ENCODE measurements around the gene TJAP1.

DNA sequence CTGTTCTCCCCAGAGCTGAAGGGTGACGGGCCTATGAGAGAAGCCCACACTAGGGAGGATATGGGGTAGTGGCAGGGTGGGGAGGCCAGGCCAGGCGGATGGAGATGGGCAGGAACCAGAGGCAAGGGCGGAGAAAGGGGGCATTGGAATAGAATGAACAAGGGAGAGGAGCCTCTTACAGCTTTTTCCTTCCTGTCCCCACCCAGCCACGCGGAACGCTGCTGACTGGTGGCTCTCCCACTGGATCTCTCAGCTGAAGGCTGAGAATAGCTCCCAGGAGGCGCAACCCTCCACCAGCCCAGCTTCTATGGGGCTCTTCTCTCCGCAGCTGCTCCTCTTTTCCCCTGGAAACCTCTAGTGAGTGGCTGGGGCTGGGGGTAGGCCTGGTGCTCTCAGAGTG lies 32.8 kb upstream of the TJAP1 start:
- TF ChIP-seq POLR2A (IDR thresholded peaks at IDR 0.05; ENCODE audit: low read depth, low read length), result no peak
- TF ChIP-seq, protein P1, sequence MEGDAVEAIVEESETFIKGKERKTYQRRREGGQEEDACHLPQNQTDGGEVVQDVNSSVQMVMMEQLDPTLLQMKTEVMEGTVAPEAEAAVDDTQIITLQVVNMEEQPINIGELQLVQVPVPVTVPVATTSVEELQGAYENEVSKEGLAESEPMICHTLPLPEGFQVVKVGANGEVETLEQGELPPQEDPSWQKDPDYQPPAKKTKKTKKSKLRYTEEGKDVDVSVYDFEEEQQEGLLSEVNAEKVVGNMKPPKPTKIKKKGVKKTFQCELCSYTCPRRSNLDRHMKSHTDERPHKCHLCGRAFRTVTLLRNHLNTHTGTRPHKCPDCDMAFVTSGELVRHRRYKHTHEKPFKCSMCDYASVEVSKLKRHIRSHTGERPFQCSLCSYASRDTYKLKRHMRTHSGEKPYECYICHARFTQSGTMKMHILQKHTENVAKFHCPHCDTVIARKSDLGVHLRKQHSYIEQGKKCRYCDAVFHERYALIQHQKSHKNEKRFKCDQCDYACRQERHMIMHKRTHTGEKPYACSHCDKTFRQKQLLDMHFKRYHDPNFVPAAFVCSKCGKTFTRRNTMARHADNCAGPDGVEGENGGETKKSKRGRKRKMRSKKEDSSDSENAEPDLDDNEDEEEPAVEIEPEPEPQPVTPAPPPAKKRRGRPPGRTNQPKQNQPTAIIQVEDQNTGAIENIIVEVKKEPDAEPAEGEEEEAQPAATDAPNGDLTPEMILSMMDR (IDR thresholded peaks at IDR 0.05; ENCODE audit: extremely low read depth in 1 of 2, insufficient read depth in 1 of 2, low read depth in 1 of 2, low read length in 2 of 2), result no peak
- no peak for TF ChIP-seq POLR2AphosphoS5 (IDR thresholded peaks at IDR 0.05; ENCODE audit: insufficient read depth, low read depth, low read length)
- TF ChIP-seq EZH2 (IDR thresholded peaks at IDR 0.05; ENCODE audit: borderline replicate concordance, low read depth, low read length, severe bottlenecking), result no peak
- TF ChIP-seq, protein P2, sequence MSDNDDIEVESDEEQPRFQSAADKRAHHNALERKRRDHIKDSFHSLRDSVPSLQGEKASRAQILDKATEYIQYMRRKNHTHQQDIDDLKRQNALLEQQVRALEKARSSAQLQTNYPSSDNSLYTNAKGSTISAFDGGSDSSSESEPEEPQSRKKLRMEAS (IDR thresholded peaks at IDR 0.05; ENCODE audit: insufficient read depth, insufficient read length), result no peak
